Liver (tissue), 3 donors: ENCODE data around the gene RINL.
"Not testable (repeated sequence)": the region's sequence is repeated elsewhere in the genome, so short reads cannot be mapped to it uniquely, and the experiment has no call there.

Experiments used
- CTCF ChIP-seq: fragments of 150-350 bp; IDR thresholded peaks from 2 replicates; pipeline ENCODE4 v1.5.1; 2017; ENCODE audit warnings: improper control_type of control experiment, low read depth, low read length; ENCODE audit not compliant: missing input control
- JUND ChIP-seq, 2 donors: IDR thresholded peaks; 2 replicates each; pipeline ENCODE4 v1.6.1; 2016; ENCODE audit warnings: antibody characterized with exemption in 2 of 2
- MAX ChIP-seq: IDR thresholded peaks from 2 replicates; pipeline ENCODE4 v1.6.1; 2016; ENCODE audit warnings: antibody characterized with exemption
- RAD21 ChIP-seq, 2 donors: IDR thresholded peaks; 2 replicates each; pipeline ENCODE4 v1.6.1; 2016; ENCODE audit warnings: antibody characterized with exemption in 2 of 2, mild to moderate bottlenecking in 2 of 2
- REST ChIP-seq: IDR thresholded peaks from 2 replicates; pipeline ENCODE4 v1.6.1; 2016; ENCODE audit warnings: antibody characterized with exemption, mild to moderate bottlenecking
- TAF1 ChIP-seq: conservative IDR thresholded peaks from 2 replicates; pipeline ENCODE4 v1.6.1; 2016; ENCODE audit warnings: antibody characterized with exemption, mild to moderate bottlenecking
- YY1 ChIP-seq: IDR thresholded peaks from 2 replicates; pipeline ENCODE4 v1.6.1; 2016; ENCODE audit warnings: antibody characterized with exemption, mild to moderate bottlenecking
- ZBTB33 ChIP-seq: IDR thresholded peaks from 2 replicates; pipeline ENCODE4 v1.6.1; 2016; ENCODE audit warnings: antibody characterized with exemption
- donor health status: healthy.
- donor health status: healthy.

- not testable (repeated sequence) for TF ChIP-seq CTCF; RAD21 (IDR thresholded peaks at IDR 0.05); MAX; JUND (IDR thresholded peaks at IDR 0.05); YY1; ZBTB33; REST; TAF1
Observed at GRCh38 chr19:38884691-38885090, 6.6 kb upstream of the RINL start.
